GM23338 (cell line): ENCODE results near the gene SLC18B1. TPM values are rescaled to one million over a fixed set of nuclear protein-coding genes. Genes with fewer than 3 reads are reported as not detected.

Experiments used
- ATAC-seq: fragments of 200-7000 bp; cut with Tn5 transposase; 3 replicates; pipeline ENCODE4 v1.9.1; 2020
- DNase-seq: peaks from one replicate; pipeline ENCODE4 v3.0.0-alpha.2; 2015; ENCODE audit warnings: low spot score
- H2AFZ ChIP-seq: fragments of 200-600 bp; sonication (generic); 2 replicates; pipeline ENCODE4 v1.8.0; 2016; ENCODE audit warnings: antibody characterized with exemption, mild to moderate bottlenecking, moderate library complexity
- H3F3A ChIP-seq: fragments of 200-600 bp; sonication (generic); replicated peaks from 2 replicates; pipeline ENCODE4 v1.8.0; 2017; ENCODE audit warnings: antibody characterized with exemption, mixed run types, low read depth
- H3K27ac ChIP-seq: fragments of 200-600 bp; sonication (generic); 2 replicates; pipeline ENCODE4 v1.6.1; 2016; ENCODE audit warnings: low read depth
- H3K27me3 ChIP-seq: fragments of 200-600 bp; sonication (generic); 2 replicates; pipeline ENCODE4 v1.8.0; 2016; ENCODE audit warnings: mild to moderate bottlenecking, mixed run types, moderate library complexity; ENCODE audit not compliant: insufficient read depth
- H3K36me3 ChIP-seq: fragments of 200-600 bp; sonication (generic); 2 replicates; pipeline ENCODE4 v1.8.0; 2016; ENCODE audit warnings: mild to moderate bottlenecking; ENCODE audit not compliant: insufficient read depth
- H3K4me1 ChIP-seq: fragments of 200-600 bp; sonication (generic); 2 replicates; pipeline ENCODE4 v1.8.0; 2016; ENCODE audit warnings: mild to moderate bottlenecking, moderate library complexity; ENCODE audit not compliant: insufficient read depth
- H3K4me2 ChIP-seq: fragments of 200-600 bp; sonication (generic); 2 replicates; pipeline ENCODE4 v1.7.1; 2017; ENCODE audit warnings: mixed run types
- H3K4me3 ChIP-seq: fragments of 200-600 bp; sonication (generic); 2 replicates; pipeline ENCODE4 v1.6.1; 2016; ENCODE audit warnings: mixed run types
- H3K79me2 ChIP-seq: fragments of 200-600 bp; sonication (generic); replicated peaks from 2 replicates; pipeline ENCODE4 v1.8.0; 2017; ENCODE audit warnings: mild to moderate bottlenecking; ENCODE audit not compliant: insufficient read depth
- H3K9me2 ChIP-seq: fragments of 200-600 bp; sonication (generic); 2 replicates; pipeline ENCODE4 v1.8.0; 2017; ENCODE audit not compliant: insufficient read depth
- H4K20me1 ChIP-seq: fragments of 200-600 bp; sonication (generic); replicated peaks from 2 replicates; pipeline ENCODE4 v1.8.0; 2017; ENCODE audit warnings: mild to moderate bottlenecking; ENCODE audit not compliant: insufficient read depth
- H3K27ac Mint-ChIP-seq: 2 replicates; pipeline ENCODE4 v1.8.0; 2020; ENCODE audit warnings: inconsistent platforms, mild to moderate bottlenecking, moderate library complexity, mixed read lengths
- H3K27me3 Mint-ChIP-seq: 3 replicates; pipeline ENCODE4 v1.8.0; 2022; ENCODE audit warnings: low read depth, mild to moderate bottlenecking, moderate library complexity, mixed read lengths, inconsistent platforms; ENCODE audit not compliant: insufficient read depth, poor library complexity
- H3K36me3 Mint-ChIP-seq: 3 replicates; pipeline ENCODE4 v1.8.0; 2021; ENCODE audit warnings: low read depth, mild to moderate bottlenecking, inconsistent platforms, moderate library complexity, mixed read lengths
- H3K4me1 Mint-ChIP-seq: 3 replicates; pipeline ENCODE4 v1.8.0; 2020; ENCODE audit warnings: mild to moderate bottlenecking, inconsistent platforms, mixed read lengths
- H3K4me3 Mint-ChIP-seq: 3 replicates; pipeline ENCODE4 v1.8.0; 2021; ENCODE audit warnings: moderate library complexity, mild to moderate bottlenecking, inconsistent platforms, mixed read lengths
- H3K9me3 Mint-ChIP-seq: 3 replicates; pipeline ENCODE4 v1.8.0; 2020; ENCODE audit warnings: moderate library complexity, mild to moderate bottlenecking, inconsistent platforms, mixed read lengths
- CREB1 ChIP-seq: fragments of 250-450 bp; sonication (Bioruptor Pico); IDR thresholded peaks from 2 replicates; pipeline ENCODE4 v1.5.0; 2020; ENCODE audit warnings: low read depth, mild to moderate bottlenecking, moderate library complexity
- REST ChIP-seq: IDR thresholded peaks from one replicate; pipeline ENCODE4 v1.6.1; 2018; ENCODE audit warnings: antibody characterized with exemption; ENCODE audit not compliant: unreplicated experiment
- STAT1 ChIP-seq: IDR thresholded peaks from one replicate; pipeline ENCODE4 v1.6.1; 2016; ENCODE audit warnings: antibody characterized with exemption; ENCODE audit not compliant: unreplicated experiment
- polyA plus RNA-seq: library from polyadenylated mRNA; unstranded; fragments of >200 nt; fragmentation: Nextera tagmentation; extraction: Ambion mirVana; gene quantifications from 2 replicates; pipeline ENCODE4 v1.2.1, GENCODE V29; 2016
- total RNA-seq: library from RNA; depleted of rRNA; stranded (reverse); fragments of >200 nt; shearing (Covaris generic); gene quantifications from 2 replicates; pipeline ENCODE4 v1.2.3, GENCODE V29; 2014
- TF ChIP-seq, protein P1 (sequence below): IDR thresholded peaks from 2 replicates; pipeline ENCODE4 v1.6.1; 2016; ENCODE audit warnings: antibody characterized with exemption
- TF ChIP-seq, protein P2 (sequence below), 2 experiments: fragments of 200-600 bp in 1 of 2; sonication (generic) in 1 of 2; conservative IDR thresholded peaks; 2 replicates each; pipeline versions ENCODE4 v1.5.1 to v1.6.1; 2016 to 2017; ENCODE audit warnings: antibody characterized with exemption in 2 of 2, low read depth in 2 of 2, mild to moderate bottlenecking in 2 of 2, moderate library complexity in 1 of 2

Gene SLC18B1
- total and polyA plus RNA-seq, 2 experiments from 2014 or later, result 26.4 to 37.4 TPM

GRCh38 chr6:132800656-132801055 is 2.2 kb upstream of the SLC18B1 start (continued):
- TF ChIP-seq, protein P1, sequence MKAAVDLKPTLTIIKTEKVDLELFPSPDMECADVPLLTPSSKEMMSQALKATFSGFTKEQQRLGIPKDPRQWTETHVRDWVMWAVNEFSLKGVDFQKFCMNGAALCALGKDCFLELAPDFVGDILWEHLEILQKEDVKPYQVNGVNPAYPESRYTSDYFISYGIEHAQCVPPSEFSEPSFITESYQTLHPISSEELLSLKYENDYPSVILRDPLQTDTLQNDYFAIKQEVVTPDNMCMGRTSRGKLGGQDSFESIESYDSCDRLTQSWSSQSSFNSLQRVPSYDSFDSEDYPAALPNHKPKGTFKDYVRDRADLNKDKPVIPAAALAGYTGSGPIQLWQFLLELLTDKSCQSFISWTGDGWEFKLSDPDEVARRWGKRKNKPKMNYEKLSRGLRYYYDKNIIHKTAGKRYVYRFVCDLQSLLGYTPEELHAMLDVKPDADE, result no peak
- TF ChIP-seq CREB1 (CRISPR knock-in tag), result no peak
- TF ChIP-seq, protein P2, sequence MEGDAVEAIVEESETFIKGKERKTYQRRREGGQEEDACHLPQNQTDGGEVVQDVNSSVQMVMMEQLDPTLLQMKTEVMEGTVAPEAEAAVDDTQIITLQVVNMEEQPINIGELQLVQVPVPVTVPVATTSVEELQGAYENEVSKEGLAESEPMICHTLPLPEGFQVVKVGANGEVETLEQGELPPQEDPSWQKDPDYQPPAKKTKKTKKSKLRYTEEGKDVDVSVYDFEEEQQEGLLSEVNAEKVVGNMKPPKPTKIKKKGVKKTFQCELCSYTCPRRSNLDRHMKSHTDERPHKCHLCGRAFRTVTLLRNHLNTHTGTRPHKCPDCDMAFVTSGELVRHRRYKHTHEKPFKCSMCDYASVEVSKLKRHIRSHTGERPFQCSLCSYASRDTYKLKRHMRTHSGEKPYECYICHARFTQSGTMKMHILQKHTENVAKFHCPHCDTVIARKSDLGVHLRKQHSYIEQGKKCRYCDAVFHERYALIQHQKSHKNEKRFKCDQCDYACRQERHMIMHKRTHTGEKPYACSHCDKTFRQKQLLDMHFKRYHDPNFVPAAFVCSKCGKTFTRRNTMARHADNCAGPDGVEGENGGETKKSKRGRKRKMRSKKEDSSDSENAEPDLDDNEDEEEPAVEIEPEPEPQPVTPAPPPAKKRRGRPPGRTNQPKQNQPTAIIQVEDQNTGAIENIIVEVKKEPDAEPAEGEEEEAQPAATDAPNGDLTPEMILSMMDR (conservative IDR thresholded peaks at IDR 0.05; ENCODE audit: low read depth in 2 of 2), result no peak

GRCh38 chr6:132798869-132799538 is 567 bp upstream of the SLC18B1 start:
- peaks cover 5% of the 10 kb centered on the region; the same call in 1 of the 2 replicates for H3K4me1 ChIP-seq
- H4K20me1 ChIP-seq, result no peaks in the 10 kb centered on the region
- no peaks in the 10 kb centered on the region for H3K9me3 Mint-ChIP-seq
- peaks cover 15% of the 10 kb centered on the region; the same call in 2 of the 3 replicates for H3K36me3 Mint-ChIP-seq
- peaks cover 13% of the 10 kb centered on the region; the same call in 1 of the 2 replicates for H3K79me2 ChIP-seq
- H3K36me3 ChIP-seq, result 0 out of 2 replicates have a peak, but pooled peaks cover 9% of the 10 kb centered on the region
- no peak overlapping the region; the same call in 1 of the 2 replicates for H3K27ac ChIP-seq
- no peaks in the 10 kb centered on the region for H3K27me3 ChIP-seq
- no peaks in the 10 kb centered on the region for H3K9me2 ChIP-seq
- peak overlapping the region; percentile 80 for H3K4me2 ChIP-seq
- DNase-seq, result peak; percentile 84
- no peak for TF ChIP-seq STAT1
- TF ChIP-seq, protein P2 (conservative IDR thresholded peaks at IDR 0.05; ENCODE audit: low read depth in 2 of 2), result peak; percentile 84 to 91
- TF ChIP-seq, protein P1, result no peak
- TF ChIP-seq REST, result no peak
- peaks cover 2% of the 10 kb centered on the region; the same call in 2 of the 3 replicates for H3K4me1 Mint-ChIP-seq
- no peak overlapping the region for H3K27ac Mint-ChIP-seq
- H2AFZ ChIP-seq, result peak overlapping the region; percentile 34; the same call in 1 of the 2 replicates
- no peaks in the 10 kb centered on the region for H3F3A ChIP-seq
- H3K4me3 ChIP-seq, result peak overlapping the region; percentile 62
- ATAC-seq, result peak; percentile 93
- peak overlapping the region; percentile 86 for H3K4me3 Mint-ChIP-seq
- H3K27me3 Mint-ChIP-seq, result peaks cover 3% of the 10 kb centered on the region
